ENCODE measurements around the gene CYFIP2.

- TF ChIP-seq, protein P1, sequence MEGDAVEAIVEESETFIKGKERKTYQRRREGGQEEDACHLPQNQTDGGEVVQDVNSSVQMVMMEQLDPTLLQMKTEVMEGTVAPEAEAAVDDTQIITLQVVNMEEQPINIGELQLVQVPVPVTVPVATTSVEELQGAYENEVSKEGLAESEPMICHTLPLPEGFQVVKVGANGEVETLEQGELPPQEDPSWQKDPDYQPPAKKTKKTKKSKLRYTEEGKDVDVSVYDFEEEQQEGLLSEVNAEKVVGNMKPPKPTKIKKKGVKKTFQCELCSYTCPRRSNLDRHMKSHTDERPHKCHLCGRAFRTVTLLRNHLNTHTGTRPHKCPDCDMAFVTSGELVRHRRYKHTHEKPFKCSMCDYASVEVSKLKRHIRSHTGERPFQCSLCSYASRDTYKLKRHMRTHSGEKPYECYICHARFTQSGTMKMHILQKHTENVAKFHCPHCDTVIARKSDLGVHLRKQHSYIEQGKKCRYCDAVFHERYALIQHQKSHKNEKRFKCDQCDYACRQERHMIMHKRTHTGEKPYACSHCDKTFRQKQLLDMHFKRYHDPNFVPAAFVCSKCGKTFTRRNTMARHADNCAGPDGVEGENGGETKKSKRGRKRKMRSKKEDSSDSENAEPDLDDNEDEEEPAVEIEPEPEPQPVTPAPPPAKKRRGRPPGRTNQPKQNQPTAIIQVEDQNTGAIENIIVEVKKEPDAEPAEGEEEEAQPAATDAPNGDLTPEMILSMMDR (IDR thresholded peaks at IDR 0.05; ENCODE audit: insufficient read depth, low read length), result no peak
- TF ChIP-seq POLR2AphosphoS5 (IDR thresholded peaks at IDR 0.05; ENCODE audit: low read depth) (no peak), REST (IDR thresholded peaks at IDR 0.05; ENCODE audit: insufficient replicate concordance, low read depth) (no peak), GABPA (IDR thresholded peaks at IDR 0.05; ENCODE audit: low read depth) (no peak), SPI1 (IDR thresholded peaks at IDR 0.05; ENCODE audit: borderline replicate concordance, low read depth) (no peak)
Observed at GRCh38 chr5:157308836-157309465, 43.0 kb downstream of the CYFIP2 start.

Data from HL-60 (cell line).